Measurements from ENCODE around the gene ZNF398.

GRCh38 chr7:149175150-149175549 is 27.9 kb downstream of the ZNF398 start:
- TF ChIP-seq CTCF (IDR thresholded peaks at IDR 0.05; ENCODE audit: poor library complexity, severe bottlenecking) (no peak), REST (IDR thresholded peaks at IDR 0.05; ENCODE audit: borderline replicate concordance) (no peak), EZH2 (IDR thresholded peaks at IDR 0.05; ENCODE audit: borderline replicate concordance, insufficient read depth, low read length, poor library complexity, severe bottlenecking) (no peak), POLR2AphosphoS5 (IDR thresholded peaks at IDR 0.05) (no peak), EP300 (conservative IDR thresholded peaks at IDR 0.05; ENCODE audit: poor library complexity, severe bottlenecking) (no peak), SMC3 (conservative IDR thresholded peaks at IDR 0.05; ENCODE audit: poor library complexity) (no peak), TAF1 (IDR thresholded peaks at IDR 0.05; ENCODE audit: low read depth) (no peak), RAD21 (conservative IDR thresholded peaks at IDR 0.05) (no peak)
